Hepatocyte (in vitro differentiated cells): Measurements from ENCODE around the gene MAP6.

Source experiments
- EZH2 ChIP-seq: fragments of 200-600 bp; sonication (generic); IDR thresholded peaks from 2 replicates; pipeline ENCODE4 v1.6.1; 2016; ENCODE audit warnings: antibody characterized with exemption, mild to moderate bottlenecking, borderline replicate concordance
- EZH2phosphoT487 ChIP-seq: fragments of 200-600 bp; sonication (generic); IDR thresholded peaks from one replicate; pipeline ENCODE4 v1.6.1; 2018; ENCODE audit warnings: antibody characterized with exemption, mild to moderate bottlenecking, low read depth, moderate library complexity; ENCODE audit not compliant: unreplicated experiment, severe bottlenecking
- TF ChIP-seq, protein P1 (sequence below): fragments of 200-600 bp; sonication (generic); IDR thresholded peaks from 2 replicates; pipeline ENCODE4 v1.5.1; 2016; ENCODE audit warnings: antibody characterized with exemption, mild to moderate bottlenecking; ENCODE audit not compliant: poor library complexity

DNA sequence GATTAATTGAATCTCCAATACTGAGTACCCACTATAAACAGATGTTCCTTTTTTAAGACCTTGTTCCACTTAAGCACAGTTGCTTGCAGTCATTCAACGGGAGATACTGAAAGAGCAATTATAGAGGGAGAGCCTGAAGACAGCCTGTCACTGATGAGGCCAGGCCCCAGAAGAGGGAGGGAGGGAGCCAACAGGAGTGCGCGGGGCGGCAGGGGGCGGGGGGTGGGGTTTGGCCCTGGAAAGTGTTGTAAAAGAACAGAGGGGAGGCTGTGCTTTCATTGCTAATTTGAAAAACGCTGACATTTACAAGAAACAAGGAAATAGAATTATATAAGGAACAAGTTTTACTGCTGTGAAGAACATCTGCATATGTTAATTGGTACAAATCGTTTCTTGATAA, 53.1 kb downstream of the MAP6 start:
- TF ChIP-seq, protein P1, sequence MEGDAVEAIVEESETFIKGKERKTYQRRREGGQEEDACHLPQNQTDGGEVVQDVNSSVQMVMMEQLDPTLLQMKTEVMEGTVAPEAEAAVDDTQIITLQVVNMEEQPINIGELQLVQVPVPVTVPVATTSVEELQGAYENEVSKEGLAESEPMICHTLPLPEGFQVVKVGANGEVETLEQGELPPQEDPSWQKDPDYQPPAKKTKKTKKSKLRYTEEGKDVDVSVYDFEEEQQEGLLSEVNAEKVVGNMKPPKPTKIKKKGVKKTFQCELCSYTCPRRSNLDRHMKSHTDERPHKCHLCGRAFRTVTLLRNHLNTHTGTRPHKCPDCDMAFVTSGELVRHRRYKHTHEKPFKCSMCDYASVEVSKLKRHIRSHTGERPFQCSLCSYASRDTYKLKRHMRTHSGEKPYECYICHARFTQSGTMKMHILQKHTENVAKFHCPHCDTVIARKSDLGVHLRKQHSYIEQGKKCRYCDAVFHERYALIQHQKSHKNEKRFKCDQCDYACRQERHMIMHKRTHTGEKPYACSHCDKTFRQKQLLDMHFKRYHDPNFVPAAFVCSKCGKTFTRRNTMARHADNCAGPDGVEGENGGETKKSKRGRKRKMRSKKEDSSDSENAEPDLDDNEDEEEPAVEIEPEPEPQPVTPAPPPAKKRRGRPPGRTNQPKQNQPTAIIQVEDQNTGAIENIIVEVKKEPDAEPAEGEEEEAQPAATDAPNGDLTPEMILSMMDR: no peak
- no peak for TF ChIP-seq EZH2
- no peak for TF ChIP-seq EZH2phosphoT487
